HepG2 (cell line): Measurements from ENCODE around the gene CTF1. TPM values are rescaled to one million over a fixed set of nuclear protein-coding genes. Genes with fewer than 3 reads are reported as not detected.
A peak's percentile ranks its signal among the peaks of the same experiment; 100 is the strongest.

Experiments used
- ATF1 ChIP-seq: IDR thresholded peaks from 2 replicates; pipeline ENCODE4 v1.6.1; 2016; ENCODE audit warnings: mild to moderate bottlenecking, control low read depth
- ATRX ChIP-seq: sonication (generic); formaldehyde crosslinking; IDR thresholded peaks from 2 replicates; pipeline ENCODE4 v1.4.0; 2020; ENCODE audit warnings: missing genetic modification reagents, borderline replicate concordance
- CENPBD1 ChIP-seq: sonication (generic); formaldehyde crosslinking; IDR thresholded peaks from 2 replicates; pipeline ENCODE4 v1.8.0; 2022; ENCODE audit warnings: missing genetic modification reagents, low read depth, mild to moderate bottlenecking, borderline replicate concordance
- EED ChIP-seq: sonication (generic); formaldehyde crosslinking; IDR thresholded peaks from 2 replicates; pipeline ENCODE4 v1.5.0; 2020; ENCODE audit warnings: mild to moderate bottlenecking, missing genetic modification reagents
- FOSL1 ChIP-seq: sonication (generic); formaldehyde crosslinking; IDR thresholded peaks from 2 replicates; pipeline ENCODE4 v1.9.0; 2021; ENCODE audit warnings: missing genetic modification reagents, borderline replicate concordance
- FOXK2 ChIP-seq: fragments of 450-650 bp; IDR thresholded peaks from 2 replicates; pipeline ENCODE4 v1.6.1; 2016
- HMG20A ChIP-seq: IDR thresholded peaks from 2 replicates; pipeline ENCODE4 v1.6.1; 2016; ENCODE audit warnings: borderline replicate concordance
- MAF1 ChIP-seq: sonication (generic); formaldehyde crosslinking; IDR thresholded peaks from 2 replicates; pipeline ENCODE4 v1.5.0; 2020; ENCODE audit warnings: missing genetic modification reagents, borderline replicate concordance
- MAX ChIP-seq: IDR thresholded peaks from 2 replicates; pipeline ENCODE4 v1.6.1; 2012; ENCODE audit warnings: inconsistent platforms
- MTA1 ChIP-seq: sonication (generic); formaldehyde crosslinking; IDR thresholded peaks from 2 replicates; pipeline ENCODE4 v1.4.0; 2020; ENCODE audit warnings: missing genetic modification reagents, mild to moderate bottlenecking, borderline replicate concordance
- NFRKB ChIP-seq: fragments of 450-650 bp; IDR thresholded peaks from 2 replicates; pipeline ENCODE4 v1.6.1; 2017
- NFYC ChIP-seq: IDR thresholded peaks from 2 replicates; pipeline ENCODE4 v1.6.1; 2016; ENCODE audit warnings: missing genetic modification reagents, missing compliant biosample characterization
- NR2C2 ChIP-seq: sonication (generic); formaldehyde crosslinking; IDR thresholded peaks from 2 replicates; pipeline ENCODE4 v1.4.0; 2020; ENCODE audit warnings: missing genetic modification reagents, mild to moderate bottlenecking, moderate library complexity, borderline replicate concordance
- NRL ChIP-seq: sonication (generic); formaldehyde crosslinking; IDR thresholded peaks from 2 replicates; pipeline ENCODE4 v1.5.0; 2020; ENCODE audit warnings: missing genetic modification reagents, mild to moderate bottlenecking, moderate library complexity, borderline replicate concordance
- TERF1 ChIP-seq: sonication (generic); formaldehyde crosslinking; IDR thresholded peaks from 2 replicates; pipeline ENCODE4 v1.8.0; 2022; ENCODE audit warnings: mild to moderate bottlenecking, missing genetic modification reagents, moderate library complexity
- TSC22D2 ChIP-seq: sonication (generic); formaldehyde crosslinking; IDR thresholded peaks from 2 replicates; pipeline ENCODE4 v1.5.1; 2020; ENCODE audit warnings: missing genetic modification reagents, mild to moderate bottlenecking, borderline replicate concordance
- XRCC5 ChIP-seq: fragments of 200-400 bp; formaldehyde crosslinking; optimal IDR thresholded peaks from 2 replicates; pipeline ENCODE3; 2017; ENCODE audit warnings: mild to moderate bottlenecking, low read length
- ZBTB43 ChIP-seq: sonication (generic); formaldehyde crosslinking; conservative IDR thresholded peaks from 2 replicates; pipeline ENCODE4 v1.4.0; 2020; ENCODE audit warnings: missing genetic modification reagents
- ZNF274 ChIP-seq: sonication (generic); formaldehyde crosslinking; IDR thresholded peaks from 2 replicates; pipeline ENCODE4 v1.5.1; 2020; ENCODE audit warnings: mild to moderate bottlenecking, missing genetic modification reagents
- ZNF335 ChIP-seq: sonication (generic); formaldehyde crosslinking; IDR thresholded peaks from 2 replicates; pipeline ENCODE4 v1.4.0; 2020; ENCODE audit warnings: missing genetic modification reagents
- ZNF564 ChIP-seq: sonication (generic); formaldehyde crosslinking; IDR thresholded peaks from 2 replicates; pipeline ENCODE4 v1.8.1; 2023; ENCODE audit warnings: mild to moderate bottlenecking, missing genetic modification reagents
- ZNF816 ChIP-seq: sonication (generic); formaldehyde crosslinking; IDR thresholded peaks from 2 replicates; pipeline ENCODE4 v1.8.0; 2022; ENCODE audit warnings: missing genetic modification reagents, mild to moderate bottlenecking, borderline replicate concordance
- polyA plus RNA-seq, 8 experiments: library from polyadenylated mRNA; depleted of rRNA in 3 of 8; stranded (reverse) in 7 of 8; unstranded in 1 of 8; fragments of >200 nt; fragmentation: Illumina TruSeq in 4 of 8; extraction: Trizol in 4 of 8; gene quantifications; 2 replicates each; pipeline versions ENCODE4 v1.2.1 to v1.2.3, GENCODE V29; 2011 to 2016; ENCODE audit warnings: low read depth in 4 of 8, missing spikeins in 1 of 8, mixed read lengths in 1 of 8; ENCODE audit not compliant: insufficient read depth in 1 of 8
- total RNA-seq, 5 experiments: library from RNA; depleted of rRNA; stranded (reverse); fragments of >200 nt; fragmentation: Illumina TruSeq; extraction: Trizol; gene quantifications; 2 replicates each; pipeline ENCODE4 v1.2.3, GENCODE V29; 2016; ENCODE audit warnings: low read depth in 1 of 5
- TF ChIP-seq, protein P1 (sequence below): sonication (generic); formaldehyde crosslinking; IDR thresholded peaks from 2 replicates; pipeline ENCODE4 v1.8.1; 2022; ENCODE audit warnings: mild to moderate bottlenecking, missing genetic modification reagents
- TF ChIP-seq, protein P2 (sequence below): sonication (generic); formaldehyde crosslinking; IDR thresholded peaks from 2 replicates; pipeline ENCODE4 v1.5.1; 2020; ENCODE audit warnings: missing genetic modification reagents, mild to moderate bottlenecking, borderline replicate concordance

The CTF1 gene
- total and polyA plus RNA-seq, 2 of the 13 experiments (the other 11 are each of a cell fraction or from before 2014, with no cell fraction given): 0.13 to 1.8 TPM

GRCh38 chr16:30922960-30923535 is 26.6 kb downstream of the CTF1 start (continued):
- peak; percentile 43; the same call in 1 of the 2 replicates for TF ChIP-seq ZNF274 (CRISPR knock-in tag)
- TF ChIP-seq EED (CRISPR knock-in tag): no peak
- no peak for TF ChIP-seq XRCC5
- no peak for TF ChIP-seq ZNF335
- TF ChIP-seq TERF1 (CRISPR knock-in tag): no peak
- TF ChIP-seq NRL (CRISPR knock-in tag): no peak
- TF ChIP-seq CENPBD1 (CRISPR knock-in tag): no peak
- no peak for TF ChIP-seq FOSL1 (CRISPR knock-in tag)
- TF ChIP-seq MTA1 (CRISPR knock-in tag): no peak
- TF ChIP-seq ZBTB43: no peak; the same call in 1 of the 2 replicates
- TF ChIP-seq NR2C2 (CRISPR knock-in tag): peak; percentile 76; the same call in 1 of the 2 replicates
- TF ChIP-seq, protein P1, sequence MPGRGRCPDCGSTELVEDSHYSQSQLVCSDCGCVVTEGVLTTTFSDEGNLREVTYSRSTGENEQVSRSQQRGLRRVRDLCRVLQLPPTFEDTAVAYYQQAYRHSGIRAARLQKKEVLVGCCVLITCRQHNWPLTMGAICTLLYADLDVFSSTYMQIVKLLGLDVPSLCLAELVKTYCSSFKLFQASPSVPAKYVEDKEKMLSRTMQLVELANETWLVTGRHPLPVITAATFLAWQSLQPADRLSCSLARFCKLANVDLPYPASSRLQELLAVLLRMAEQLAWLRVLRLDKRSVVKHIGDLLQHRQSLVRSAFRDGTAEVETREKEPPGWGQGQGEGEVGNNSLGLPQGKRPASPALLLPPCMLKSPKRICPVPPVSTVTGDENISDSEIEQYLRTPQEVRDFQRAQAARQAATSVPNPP (CRISPR knock-in tag): no peak; the same call in 1 of the 2 replicates
- TF ChIP-seq HMG20A (CRISPR knock-in tag): no peak
- TF ChIP-seq ZNF816 (CRISPR knock-in tag): no peak
- TF ChIP-seq FOXK2: peak; percentile 25; the same call in 1 of the 2 replicates
- TF ChIP-seq, protein P2, sequence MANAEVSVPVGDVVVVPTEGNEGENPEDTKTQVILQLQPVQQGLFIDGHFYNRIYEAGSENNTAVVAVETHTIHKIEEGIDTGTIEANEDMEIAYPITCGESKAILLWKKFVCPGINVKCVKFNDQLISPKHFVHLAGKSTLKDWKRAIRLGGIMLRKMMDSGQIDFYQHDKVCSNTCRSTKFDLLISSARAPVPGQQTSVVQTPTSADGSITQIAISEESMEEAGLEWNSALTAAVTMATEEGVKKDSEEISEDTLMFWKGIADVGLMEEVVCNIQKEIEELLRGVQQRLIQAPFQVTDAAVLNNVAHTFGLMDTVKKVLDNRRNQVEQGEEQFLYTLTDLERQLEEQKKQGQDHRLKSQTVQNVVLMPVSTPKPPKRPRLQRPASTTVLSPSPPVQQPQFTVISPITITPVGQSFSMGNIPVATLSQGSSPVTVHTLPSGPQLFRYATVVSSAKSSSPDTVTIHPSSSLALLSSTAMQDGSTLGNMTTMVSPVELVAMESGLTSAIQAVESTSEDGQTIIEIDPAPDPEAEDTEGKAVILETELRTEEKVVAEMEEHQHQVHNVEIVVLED: peak; percentile 89
- peak; percentile 88; the same call in 1 of the 2 replicates for TF ChIP-seq TSC22D2 (CRISPR knock-in tag)
- peak; percentile 82; the same call in 1 of the 2 replicates for TF ChIP-seq ATRX (CRISPR knock-in tag)
- TF ChIP-seq MAX: peak; percentile 81
- peak; percentile 96 for TF ChIP-seq NFRKB
- peak; percentile 80 for TF ChIP-seq ATF1
- TF ChIP-seq MAF1 (CRISPR knock-in tag): peak; percentile 23; the same call in 1 of the 2 replicates
- TF ChIP-seq ZNF564 (CRISPR knock-in tag): no peak
- no peak; the same call in 1 of the 2 replicates for TF ChIP-seq NFYC (CRISPR knock-in tag)
